ENCODE results near the gene ZNF423.

The ZNF423 gene

DNA sequence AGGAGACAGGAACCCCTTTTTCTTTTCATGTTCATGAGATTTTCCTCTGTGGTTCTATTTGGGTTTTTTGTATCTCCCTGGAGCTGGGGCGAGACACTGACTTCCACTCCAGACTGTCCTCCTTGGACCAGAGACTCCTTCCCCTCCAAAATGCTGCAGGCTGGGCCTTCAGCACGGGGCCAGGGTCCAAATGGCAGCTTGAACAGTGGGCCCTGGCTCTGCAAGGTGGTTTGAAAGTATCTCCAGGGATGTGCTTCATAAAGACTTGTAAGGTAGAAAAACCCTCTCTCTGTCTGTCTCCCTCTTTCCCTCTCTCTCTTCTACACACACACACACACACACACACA lies 236.1 kb downstream of the ZNF423 start:
- DNase-seq, result no peak

DNA sequence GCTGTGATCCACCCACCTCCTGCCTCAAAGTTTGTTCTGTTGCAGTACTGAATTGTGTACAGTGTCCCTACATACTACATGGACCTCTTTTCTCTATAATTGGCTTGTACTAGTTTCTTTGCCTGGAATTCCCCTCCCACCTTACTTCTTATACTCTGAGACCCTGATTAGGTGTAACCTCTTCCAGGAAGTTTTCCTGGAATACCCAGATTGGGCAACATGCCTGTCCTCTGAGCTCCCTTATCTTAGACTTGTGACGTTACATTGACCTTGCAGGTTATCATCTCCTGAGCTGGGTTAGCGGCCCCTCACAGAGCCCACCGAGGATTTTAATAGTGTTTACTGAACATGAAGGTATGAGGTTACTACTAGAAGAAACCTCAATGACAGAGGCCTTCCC lies 237.0 kb downstream of the ZNF423 start:
- DNase-seq, result no peak

DNA sequence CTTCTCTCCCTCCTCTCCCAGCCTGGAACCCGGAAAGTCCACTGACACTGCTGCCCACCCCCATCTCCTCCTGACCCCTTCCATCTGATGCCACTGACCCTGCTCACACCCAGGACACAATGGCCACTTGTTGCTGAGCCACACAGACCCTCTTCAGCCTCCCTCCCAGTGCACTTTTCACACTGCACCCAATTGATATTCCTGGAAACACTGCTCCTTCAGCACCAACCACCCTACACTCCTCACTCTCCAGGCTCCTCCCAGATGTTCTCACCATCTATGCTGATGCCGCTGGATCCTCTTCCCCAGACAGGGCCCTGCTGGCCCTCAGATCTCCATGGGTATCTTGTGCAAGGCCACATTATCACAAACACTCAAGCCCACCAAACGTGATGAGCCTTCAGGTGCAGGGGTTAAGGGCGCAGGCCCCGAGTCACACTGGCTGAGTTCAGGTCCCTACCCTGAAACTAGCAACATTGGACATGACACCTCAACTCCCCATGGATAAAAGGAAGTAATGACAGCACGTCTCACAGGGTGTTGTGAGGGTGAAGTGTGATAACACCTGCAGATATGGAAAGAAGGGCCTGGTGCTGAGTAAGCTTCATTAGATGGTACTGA lies 238.1 kb downstream of the ZNF423 start:
- DNase-seq, result no peak

DNA sequence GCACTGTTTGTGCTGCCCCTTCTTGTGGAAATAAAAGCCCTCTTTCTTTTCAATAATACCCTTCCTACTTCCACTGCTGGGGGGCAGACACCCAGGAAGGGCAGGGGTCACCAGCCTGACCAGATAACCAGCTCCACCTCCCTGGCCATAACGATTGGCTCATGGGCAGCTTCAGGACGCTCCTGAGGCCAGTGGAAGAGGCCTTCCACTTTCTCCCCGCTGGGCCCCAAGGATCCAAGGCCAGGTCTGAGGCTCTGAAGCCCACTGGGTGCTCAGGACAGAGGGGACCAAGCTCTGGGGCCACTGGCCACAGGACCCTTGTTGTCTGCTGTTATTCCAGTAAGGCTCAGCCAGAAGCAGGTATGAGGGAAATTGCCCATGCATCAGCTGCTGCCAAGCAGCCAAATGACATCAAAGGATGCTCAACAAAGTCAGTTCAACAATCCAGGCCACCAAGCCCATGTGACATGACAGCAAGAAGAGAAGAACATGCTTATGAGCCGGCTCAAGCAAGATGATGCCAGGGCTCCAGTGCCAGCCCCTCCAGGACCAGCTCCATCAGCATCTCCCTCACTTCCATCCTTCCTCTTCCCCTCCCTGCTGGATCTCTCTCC lies 238.8 kb downstream of the ZNF423 start:
- DNase-seq, result no peak

DNA sequence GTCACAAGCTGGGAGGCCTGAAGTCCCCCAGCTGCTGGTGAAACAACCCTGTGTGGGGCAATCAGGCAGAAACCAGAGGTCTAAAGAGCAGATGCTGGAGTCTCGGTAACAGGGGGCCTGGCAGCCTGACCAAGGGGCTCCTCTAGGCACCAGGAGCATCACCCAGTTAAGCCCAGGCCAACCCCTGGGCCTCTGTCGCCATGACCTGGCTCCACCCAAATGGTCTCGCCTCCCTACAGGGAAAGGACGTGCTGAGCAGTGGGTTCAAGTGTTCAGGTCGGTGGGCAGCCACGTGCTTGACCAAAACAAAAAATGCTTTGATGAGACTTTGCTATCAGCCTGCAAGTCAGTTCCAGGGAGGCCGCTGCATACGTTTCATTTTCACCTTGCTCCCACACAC lies 240.3 kb downstream of the ZNF423 start:
- DNase-seq, result no peak

DNA sequence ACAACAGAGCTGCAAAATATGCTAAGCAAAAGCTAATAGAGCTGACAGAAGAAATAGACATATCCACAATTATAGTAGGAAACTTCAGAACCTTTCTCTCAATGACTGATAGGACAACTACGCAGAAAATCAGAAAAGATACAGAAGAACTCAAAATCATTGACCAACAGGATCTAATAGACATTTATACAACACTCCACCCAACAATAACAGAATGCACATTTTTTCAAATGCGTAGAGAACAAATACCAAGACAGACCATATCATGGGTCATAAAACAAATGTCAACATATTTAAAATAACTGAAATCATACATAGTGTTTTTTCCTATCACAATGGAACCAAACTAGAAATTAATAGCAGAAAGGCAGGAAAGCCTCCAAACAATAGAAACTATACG lies 244.9 kb downstream of the ZNF423 start:
- DNase-seq, result no peak

DNA sequence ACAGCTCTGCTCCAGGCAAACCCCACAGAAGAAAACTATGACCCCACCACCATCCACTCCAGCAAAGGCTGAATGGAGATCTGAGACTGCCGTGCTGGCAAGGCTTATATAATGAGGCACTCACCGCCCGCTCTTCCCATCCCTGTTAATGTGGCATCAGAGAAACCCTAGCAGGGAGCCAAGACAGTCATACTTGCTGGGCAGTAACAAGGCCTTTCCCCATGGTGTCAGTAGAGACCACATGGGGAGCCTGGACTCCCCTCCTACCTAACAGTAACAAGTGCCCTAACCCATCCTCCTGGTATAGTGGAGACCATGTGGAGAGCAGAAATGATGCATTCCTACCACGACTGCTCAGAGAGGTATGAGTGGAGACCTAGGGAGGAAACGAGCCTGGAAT lies 247.1 kb downstream of the ZNF423 start:
- DNase-seq, result no peak

DNA sequence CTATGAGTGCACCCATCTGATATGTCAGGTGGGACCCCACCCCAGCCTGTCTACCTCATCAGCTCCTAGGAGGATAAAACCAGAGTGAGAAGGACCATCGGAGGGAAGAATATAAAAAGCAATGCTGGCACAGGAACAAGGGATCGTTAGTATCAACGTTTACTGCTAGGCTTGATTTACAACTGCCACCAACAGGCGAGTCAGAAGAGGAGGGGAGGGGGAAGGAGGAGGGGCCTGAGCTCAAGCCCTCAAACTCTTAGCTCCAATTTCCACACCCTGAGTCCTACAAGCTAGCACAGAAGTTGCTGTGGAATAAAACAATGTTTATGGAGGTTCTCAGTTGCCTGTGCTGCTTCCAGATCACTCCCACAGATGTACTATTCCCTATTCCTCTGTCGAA lies 247.8 kb downstream of the ZNF423 start:
- no peak for DNase-seq

DNA sequence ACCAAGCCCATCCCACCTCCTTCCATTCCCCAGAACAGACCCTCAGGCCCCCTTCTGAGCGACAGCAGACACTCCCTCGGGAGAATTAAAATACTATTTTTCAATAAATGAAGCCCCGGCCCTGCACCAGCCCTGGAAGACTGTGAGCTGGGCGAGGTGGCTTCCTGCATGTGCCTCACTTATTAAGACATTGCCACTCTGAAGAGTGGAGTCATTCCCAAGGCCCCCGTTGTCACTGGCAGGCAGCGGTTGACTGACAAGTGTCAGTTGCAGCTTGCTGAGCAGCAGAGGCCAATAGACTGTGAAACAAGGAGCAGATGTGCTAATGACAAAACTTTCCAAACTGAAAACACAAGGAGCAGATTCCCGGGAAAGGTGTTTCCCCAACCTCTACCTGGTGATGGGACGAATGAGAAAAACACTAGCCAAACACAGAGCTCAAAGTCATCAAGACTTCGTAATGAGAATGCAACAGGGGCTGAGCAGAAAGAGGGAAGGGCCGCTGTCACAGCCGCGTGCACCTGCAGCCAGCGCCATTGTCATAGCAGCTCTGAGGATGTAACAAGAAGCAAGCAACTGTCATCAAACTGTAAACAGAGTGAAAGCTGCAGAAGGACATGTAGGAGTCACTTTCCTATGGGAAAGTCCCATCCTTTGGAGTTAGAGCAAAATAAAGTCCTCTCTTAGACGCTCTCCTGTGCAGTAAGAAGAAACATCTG lies 250.2 kb downstream of the ZNF423 start:
- DNase-seq, result no peak

DNA sequence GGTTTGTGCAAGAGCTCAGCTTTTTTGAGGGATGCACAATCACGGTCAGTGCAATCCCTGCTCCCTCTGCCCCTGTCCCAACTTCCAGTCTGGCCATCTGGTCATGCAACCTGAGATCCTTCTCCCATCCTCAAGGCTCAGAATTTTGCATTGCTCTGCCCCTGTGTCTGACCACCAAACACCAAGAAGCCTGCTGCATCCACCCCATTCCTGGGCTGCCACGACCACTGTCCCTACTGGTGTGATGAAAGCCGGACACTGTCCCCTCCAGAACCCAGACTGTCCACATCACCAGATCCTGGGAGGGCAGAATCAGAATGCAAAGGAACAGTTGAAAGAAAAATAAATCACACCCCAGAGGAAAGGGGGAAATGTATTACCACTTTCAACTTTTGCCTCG lies 251.3 kb downstream of the ZNF423 start:
- no peak for DNase-seq

DNA sequence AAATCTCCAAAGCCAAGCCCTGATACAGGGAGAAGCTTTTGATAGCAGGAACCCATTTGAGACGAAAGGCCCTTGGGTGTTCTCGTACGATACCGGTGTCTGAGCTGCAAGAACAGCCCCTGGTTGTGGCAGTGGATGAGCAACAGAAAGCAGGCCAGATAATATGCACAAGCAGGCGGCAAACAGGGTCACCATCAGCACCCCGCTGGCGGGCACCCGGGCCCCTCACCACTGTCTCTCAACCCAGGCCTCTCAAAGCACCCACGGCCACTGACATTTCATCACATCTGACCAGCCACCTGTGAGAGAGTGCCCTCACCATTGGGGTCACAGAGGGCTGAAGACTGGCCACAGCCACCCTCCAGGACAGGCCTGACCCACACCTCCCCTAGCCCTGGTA lies 252.0 kb downstream of the ZNF423 start:
- DNase-seq, result no peak

DNA sequence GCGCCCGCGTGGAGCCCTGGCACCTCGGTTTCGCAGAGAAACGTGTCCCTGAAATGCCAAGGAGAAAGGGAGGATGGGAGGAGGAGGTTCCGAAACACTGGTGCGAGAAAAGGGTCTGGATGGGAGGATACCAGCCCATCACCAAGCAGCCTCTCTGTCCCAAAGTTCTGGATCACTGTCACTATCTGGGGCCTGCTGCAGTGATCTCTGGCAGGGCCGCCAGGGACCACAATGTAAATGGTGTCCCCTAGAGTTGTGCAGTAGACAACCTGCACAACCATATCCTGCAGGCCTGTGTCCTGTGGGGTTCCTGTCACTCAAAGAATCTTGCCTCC lies 253.0 kb downstream of the ZNF423 start:
- DNase-seq, result no peak

DNA sequence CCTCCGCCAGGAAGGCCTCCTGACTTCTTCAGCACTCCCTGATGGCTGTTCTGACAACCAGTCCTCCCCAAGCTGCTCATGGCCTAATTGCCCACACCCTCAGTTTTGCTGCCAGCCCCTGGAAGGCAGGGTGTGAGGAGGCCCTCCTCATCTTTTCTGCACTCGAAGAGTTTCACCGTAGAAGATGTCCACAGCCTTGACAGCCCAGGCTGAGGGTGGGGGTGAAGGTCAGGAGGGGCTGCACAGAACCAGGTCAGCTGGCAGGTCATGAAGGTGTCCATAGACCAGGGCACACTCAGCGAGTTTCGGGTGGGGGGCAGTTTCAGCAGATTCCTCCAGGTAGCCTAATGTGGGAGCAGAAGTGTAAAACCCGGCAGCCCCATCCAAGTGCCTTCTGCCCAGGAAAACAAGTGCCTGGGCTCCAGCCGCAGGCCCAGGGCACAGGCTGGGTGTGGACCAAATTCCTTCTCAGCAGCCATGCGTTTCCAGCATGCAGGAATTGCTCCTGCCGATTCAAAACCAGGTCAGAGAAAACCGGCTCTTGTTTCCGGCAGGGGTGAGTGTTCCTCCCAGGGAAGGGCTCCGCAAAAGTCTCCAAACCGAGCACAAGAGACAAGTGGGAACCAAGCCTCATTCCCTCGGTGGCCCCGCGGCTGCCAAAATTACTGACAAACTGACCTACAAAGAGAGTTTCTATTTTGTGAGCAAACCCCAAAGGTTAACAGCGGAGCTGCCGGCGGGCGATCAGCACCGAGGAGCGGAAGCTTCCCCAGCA lies 253.5 kb downstream of the ZNF423 start:
- no peak for DNase-seq

DNA sequence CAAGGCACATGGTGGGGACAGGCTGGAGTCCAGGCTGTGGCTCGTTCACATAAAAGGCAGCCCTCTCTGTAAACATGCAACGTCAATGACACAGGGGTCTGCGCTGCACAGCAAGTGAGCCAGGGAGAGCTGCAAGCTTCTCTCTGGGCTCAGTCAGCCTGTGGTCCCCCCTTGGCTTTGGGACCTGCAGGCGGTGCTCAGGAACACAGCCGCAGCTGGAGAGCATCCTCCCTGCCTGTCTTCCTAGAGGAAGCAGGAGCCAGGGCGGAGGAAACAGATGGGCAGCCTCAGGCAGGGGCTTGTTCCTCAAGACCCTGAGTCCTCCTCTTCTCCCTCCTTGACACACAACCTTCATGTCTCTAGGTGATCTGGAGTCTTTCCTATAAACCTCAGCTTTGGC lies 254.3 kb downstream of the ZNF423 start:
- no peak for DNase-seq

DNA sequence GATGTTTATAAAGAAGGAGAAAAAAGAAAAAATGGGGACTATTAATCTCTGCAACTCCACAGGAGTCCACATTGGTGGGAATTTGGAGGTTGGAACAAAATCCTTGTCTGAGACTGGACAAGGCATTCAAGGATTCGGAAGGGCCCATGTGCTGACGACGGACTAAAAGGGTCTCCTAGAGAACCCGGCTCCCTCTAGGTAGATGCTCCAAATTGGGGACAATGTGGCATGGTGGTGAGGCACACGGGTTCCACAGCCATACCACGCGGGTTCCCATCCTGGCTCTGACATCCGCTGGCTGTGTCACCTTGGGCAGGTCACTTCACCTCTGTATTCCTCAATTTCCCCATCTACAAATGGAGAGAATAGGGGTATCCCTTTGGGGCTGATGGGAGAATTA lies 254.9 kb downstream of the ZNF423 start:
- no peak for DNase-seq

DNA sequence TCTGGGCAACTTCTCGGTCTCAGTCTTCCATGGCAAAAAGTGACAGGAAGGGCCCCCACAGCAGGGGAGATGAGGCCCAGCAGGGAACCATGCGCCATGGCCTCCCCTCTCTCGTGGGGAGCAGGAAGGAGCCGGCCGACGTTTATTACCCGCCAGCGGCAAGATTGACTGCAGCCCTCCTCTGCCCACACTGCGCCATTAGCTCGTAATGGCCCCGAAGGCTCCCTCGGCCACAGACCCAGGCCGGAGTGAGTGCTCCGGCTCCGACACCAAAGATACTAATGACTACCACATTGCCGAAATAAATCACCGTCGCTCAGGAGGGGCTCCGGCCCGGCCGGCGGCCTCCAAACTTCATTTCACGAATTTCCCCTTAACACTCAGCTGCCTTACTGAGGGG lies 255.4 kb downstream of the ZNF423 start:
- DNase-seq, result no peak

DNA sequence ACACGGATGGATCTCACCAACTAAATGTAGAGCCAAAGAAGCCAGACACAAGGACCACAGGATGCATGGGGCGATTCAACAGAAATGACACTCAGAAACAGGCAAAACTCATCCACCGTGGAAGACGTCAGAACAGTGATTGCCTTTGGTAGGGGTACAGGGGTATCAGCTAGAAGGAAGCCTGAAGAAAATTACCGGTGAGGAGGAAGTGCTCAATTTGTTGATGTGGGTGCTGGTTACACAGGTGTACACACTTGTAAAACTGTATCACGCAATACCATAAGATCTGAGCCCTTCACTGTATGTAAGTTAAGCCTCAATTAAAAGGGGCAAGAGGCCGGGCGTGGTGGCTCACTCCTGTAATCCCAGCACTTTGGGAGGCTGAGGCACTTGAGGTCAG lies 256.2 kb downstream of the ZNF423 start:
- DNase-seq, result no peak

DNA sequence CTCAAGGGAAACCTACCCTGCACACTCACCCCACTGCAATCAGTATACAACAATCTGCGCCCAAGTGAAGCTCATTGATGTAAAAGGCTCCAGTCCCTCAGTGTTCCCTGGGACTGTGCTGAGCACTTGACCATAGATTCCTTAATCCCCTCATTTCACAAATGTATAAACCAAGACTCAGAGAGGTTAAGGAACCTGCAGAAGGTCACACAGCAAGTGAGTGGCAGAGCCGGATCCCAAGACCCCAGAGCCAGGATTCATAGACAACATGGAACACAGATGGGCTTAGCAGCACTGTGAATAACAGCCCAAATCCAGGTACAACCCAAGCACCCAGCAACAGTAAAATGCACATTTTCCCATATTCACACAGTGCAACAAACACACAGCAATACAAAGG lies 256.6 kb downstream of the ZNF423 start:
- DNase-seq, result no peak

DNA sequence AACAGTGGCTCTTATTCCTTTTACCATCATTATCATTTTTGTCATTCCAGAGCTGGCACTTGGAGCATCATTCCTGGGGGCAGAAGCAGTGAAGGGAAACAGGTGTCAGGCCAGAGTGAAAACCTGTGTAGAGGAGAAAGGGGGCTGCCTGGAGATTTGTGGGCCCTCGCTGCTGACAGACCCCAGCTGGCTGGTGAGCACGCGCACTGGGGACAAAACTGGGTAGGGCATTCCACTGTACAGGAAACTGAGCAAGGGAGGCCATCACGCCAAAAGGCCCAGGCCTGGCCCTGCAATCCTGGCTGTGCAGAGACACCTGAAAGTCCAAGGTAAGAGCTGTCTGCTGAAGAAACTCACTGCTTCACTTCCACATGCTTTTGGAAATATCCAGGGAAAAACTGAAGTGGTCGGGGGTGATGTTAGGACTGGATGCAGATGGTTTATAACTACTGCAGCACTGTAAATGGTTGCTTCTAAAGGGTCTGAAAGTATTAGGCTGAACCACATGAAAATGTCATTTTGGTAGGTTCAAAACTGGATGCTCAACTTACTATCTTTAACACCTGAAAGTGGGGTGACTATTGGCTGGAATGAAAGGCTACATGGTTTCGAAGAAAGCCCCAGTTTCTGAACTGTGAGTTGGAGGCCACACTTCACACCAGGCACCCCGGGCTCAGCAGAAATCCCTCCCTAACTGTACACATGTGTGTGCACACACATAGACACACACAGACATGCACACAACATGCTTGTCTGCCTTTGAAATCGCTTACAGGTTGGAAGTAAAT lies 257.3 kb downstream of the ZNF423 start:
- no peak for DNase-seq

DNA sequence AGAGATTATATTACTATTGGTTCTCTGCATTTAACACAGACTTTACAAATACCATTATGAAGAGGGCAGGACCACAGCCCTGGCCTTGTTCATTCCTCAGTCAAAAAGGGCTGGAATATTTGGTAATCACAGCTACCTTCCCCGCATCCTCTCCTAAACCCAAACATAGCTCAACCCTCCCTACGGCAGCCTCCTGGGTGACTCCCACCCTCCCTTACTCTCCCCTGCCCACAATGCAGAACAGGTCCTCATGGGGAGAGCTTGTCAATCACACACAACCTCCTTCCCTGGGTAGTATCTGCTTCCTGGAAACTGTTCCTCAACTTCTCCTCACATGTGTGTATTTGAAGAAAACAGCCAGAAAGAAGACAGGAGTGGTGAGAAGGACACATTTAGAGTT lies 258.1 kb downstream of the ZNF423 start:
- DNase-seq, result no peak

DNA sequence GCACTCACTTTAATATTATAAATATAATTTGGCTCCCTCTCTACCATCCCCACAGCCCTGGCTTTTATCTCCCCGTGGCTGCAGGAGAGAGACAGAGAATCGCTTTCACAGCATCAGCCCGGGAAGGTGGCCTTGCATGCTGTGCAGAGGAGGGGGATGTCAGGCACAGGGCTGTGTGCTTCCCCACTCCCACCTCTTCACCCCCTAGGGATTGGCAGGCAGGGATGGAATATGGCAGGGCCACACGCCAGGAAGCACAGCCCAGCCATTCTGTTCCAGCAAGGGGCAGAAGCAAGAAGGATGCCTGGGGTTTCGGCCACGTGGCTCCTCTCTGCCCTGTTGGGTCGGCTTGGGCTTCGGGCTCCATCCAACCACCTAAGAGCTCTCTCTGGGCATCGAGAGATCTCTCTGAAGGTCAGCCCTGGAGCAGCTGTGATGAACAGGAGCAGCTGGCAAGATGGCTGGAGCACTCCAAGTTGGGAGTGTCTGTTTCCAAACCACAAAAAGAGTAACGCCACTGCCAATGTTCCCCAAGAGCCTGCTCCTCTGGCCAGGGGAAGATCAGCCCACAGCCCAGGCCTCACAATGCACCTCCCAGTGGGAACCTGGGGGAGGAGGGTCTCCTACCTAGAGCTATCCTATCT lies 259.1 kb downstream of the ZNF423 start:
- peak; percentile 17 for DNase-seq

DNA sequence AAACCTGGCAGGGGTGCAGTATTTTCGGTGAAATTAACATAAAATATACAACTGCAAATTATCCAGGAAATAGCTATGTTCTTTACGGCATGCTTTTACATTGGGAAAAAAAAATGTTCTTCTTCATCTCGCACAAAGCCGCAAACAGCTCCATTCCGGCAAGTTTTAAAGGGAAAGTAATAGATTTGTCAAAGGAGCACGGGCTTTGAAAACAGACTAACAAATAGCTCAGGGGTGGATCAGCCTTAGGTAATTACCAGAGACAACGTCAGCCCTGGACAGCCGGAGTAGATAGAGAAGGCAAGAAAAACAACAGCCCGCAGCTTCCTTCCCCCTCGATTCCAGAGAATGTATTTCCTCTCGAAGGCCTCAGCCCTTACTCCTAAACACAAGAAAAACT lies 259.8 kb downstream of the ZNF423 start:
- no peak for DNase-seq
